H9 (cell line): ENCODE measurements around the gene SEBOX. TPM values are rescaled to one million over a fixed set of nuclear protein-coding genes. Genes with fewer than 3 reads are reported as not detected.

ENCODE experiments used
- DNase-seq: peaks from one replicate; pipeline ENCODE4 v3.0.0-alpha.2; 2017
- H2AFZ ChIP-seq: one replicate; pipeline ENCODE4 v1.6.1; 2013; ENCODE audit warnings: mild to moderate bottlenecking, low read length, control low read depth, moderate library complexity
- H2AK5ac ChIP-seq: 2 replicates; pipeline ENCODE4 v1.6.1; 2013; ENCODE audit warnings: low read length, control low read depth, mixed read lengths; ENCODE audit not compliant: insufficient read length
- H2BK120ac ChIP-seq: one replicate; pipeline ENCODE4 v1.6.1; 2013; ENCODE audit warnings: low read depth, mild to moderate bottlenecking, low read length, control low read depth, inconsistent platforms; ENCODE audit not compliant: poor library complexity, severe bottlenecking
- H2BK12ac ChIP-seq: 2 replicates; pipeline ENCODE4 v1.6.1; 2013; ENCODE audit warnings: low read length, control low read depth, mixed read lengths, low read depth; ENCODE audit not compliant: insufficient read length
- H2BK15ac ChIP-seq: 2 replicates; pipeline ENCODE4 v1.6.1; 2013; ENCODE audit warnings: low read depth, low read length, control low read depth
- H2BK20ac ChIP-seq: one replicate; pipeline ENCODE4 v1.6.1; 2013; ENCODE audit warnings: low read depth, mild to moderate bottlenecking, low read length, control low read depth, inconsistent platforms; ENCODE audit not compliant: poor library complexity, severe bottlenecking
- H2BK5ac ChIP-seq: 2 replicates; pipeline ENCODE4 v1.6.1; 2013; ENCODE audit warnings: low read length, control low read depth, mixed read lengths; ENCODE audit not compliant: insufficient read length
- H3K14ac ChIP-seq: 2 replicates; pipeline ENCODE4 v1.6.1; 2013; ENCODE audit warnings: low read length, control low read depth; ENCODE audit not compliant: insufficient read depth
- H3K18ac ChIP-seq: 2 replicates; pipeline ENCODE4 v1.6.1; 2013; ENCODE audit warnings: low read depth, mild to moderate bottlenecking, mixed read lengths, low read length, control low read depth; ENCODE audit not compliant: insufficient read length
- H3K23ac ChIP-seq: 2 replicates; pipeline ENCODE4 v1.6.1; 2013; ENCODE audit warnings: low read length, control low read depth, mixed read lengths, low read depth; ENCODE audit not compliant: insufficient read length
- H3K23me2 ChIP-seq: 2 replicates; pipeline ENCODE4 v1.6.1; 2013; ENCODE audit warnings: low read depth, mild to moderate bottlenecking, mixed read lengths, low read length, control low read depth; ENCODE audit not compliant: insufficient read length, poor library complexity, severe bottlenecking
- H3K27ac ChIP-seq: 2 replicates; pipeline ENCODE4 v1.5.1; 2013; ENCODE audit warnings: low read length, control low read depth, mixed read lengths, low read depth; ENCODE audit not compliant: insufficient read length
- H3K27me3 ChIP-seq: 2 replicates; pipeline ENCODE4 v1.6.1; 2013; ENCODE audit warnings: low read length, control low read depth, inconsistent platforms; ENCODE audit not compliant: insufficient read depth
- H3K4ac ChIP-seq: 2 replicates; pipeline ENCODE4 v1.6.1; 2013; ENCODE audit warnings: low read depth, mild to moderate bottlenecking, control low read depth, inconsistent platforms, low read length, moderate library complexity
- H3K4me1 ChIP-seq: 2 replicates; pipeline ENCODE4 v1.6.1; 2013; ENCODE audit warnings: low read length, control low read depth, inconsistent platforms; ENCODE audit not compliant: insufficient read depth
- H3K4me2 ChIP-seq: 2 replicates; pipeline ENCODE4 v1.6.1; 2013; ENCODE audit warnings: low read length, control low read depth, mixed read lengths; ENCODE audit not compliant: insufficient read length, insufficient read depth
- H3K56ac ChIP-seq: 2 replicates; pipeline ENCODE4 v1.6.1; 2013; ENCODE audit warnings: low read depth, mild to moderate bottlenecking, mixed read lengths, low read length, control low read depth; ENCODE audit not compliant: insufficient read length
- H3K79me1 ChIP-seq: 2 replicates; pipeline ENCODE4 v1.6.1; 2013; ENCODE audit warnings: low read depth, mild to moderate bottlenecking, moderate library complexity, low read length, control low read depth, inconsistent platforms; ENCODE audit not compliant: insufficient read depth, poor library complexity, severe bottlenecking
- H3K79me2 ChIP-seq: 2 replicates; pipeline ENCODE4 v1.6.1; 2013; ENCODE audit warnings: low read length, control low read depth, inconsistent platforms; ENCODE audit not compliant: insufficient read depth
- H3K9ac ChIP-seq: 2 replicates; pipeline ENCODE4 v1.6.1; 2013; ENCODE audit warnings: low read length, control low read depth, mixed read lengths; ENCODE audit not compliant: insufficient read length; ENCODE audit errors: extremely low read depth
- H3K9me3 ChIP-seq: one replicate; pipeline ENCODE4 v1.6.1; 2013; ENCODE audit warnings: low read depth, low read length, inconsistent platforms; ENCODE audit not compliant: control insufficient read depth
- H3T11ph ChIP-seq: one replicate; pipeline ENCODE4 v1.6.1; 2013; ENCODE audit warnings: mild to moderate bottlenecking, low read length, control low read depth, inconsistent platforms
- H4K20me1 ChIP-seq: one replicate; pipeline ENCODE4 v1.6.1; 2013; ENCODE audit not compliant: control insufficient read depth, insufficient read length, insufficient read depth
- H4K5ac ChIP-seq: 2 replicates; pipeline ENCODE4 v1.6.1; 2013; ENCODE audit warnings: low read depth, mild to moderate bottlenecking, mixed read lengths, low read length, control low read depth; ENCODE audit not compliant: insufficient read length
- H4K8ac ChIP-seq: replicated peaks from 2 replicates; pipeline ENCODE4 v1.6.1; 2013; ENCODE audit warnings: low read length, control low read depth, mixed read lengths, low read depth; ENCODE audit not compliant: insufficient read length
- H4K91ac ChIP-seq: 2 replicates; pipeline ENCODE4 v1.6.1; 2013; ENCODE audit warnings: low read depth, mild to moderate bottlenecking, moderate library complexity, mixed read lengths, low read length, control low read depth; ENCODE audit not compliant: insufficient read length
- H3K27ac Mint-ChIP-seq, 3 experiments: 2 replicates in 2 of 3; 3 replicates in 1 of 3; pipeline ENCODE4 v1.8.0; 2020 to 2021; ENCODE audit warnings: mixed read lengths in 3 of 3, mild to moderate bottlenecking in 1 of 3, moderate library complexity in 1 of 3
- H3K27me3 Mint-ChIP-seq: 2 replicates; pipeline ENCODE4 v1.8.0; 2021; ENCODE audit warnings: low read depth, mild to moderate bottlenecking, moderate library complexity, mixed read lengths
- H3K36me3 Mint-ChIP-seq, 3 experiments: 2 replicates in 2 of 3; 3 replicates in 1 of 3; pipeline ENCODE4 v1.8.0; 2020 to 2021; ENCODE audit warnings: low read depth in 3 of 3, mixed read lengths in 3 of 3; ENCODE audit not compliant: insufficient read depth in 1 of 3
- H3K4me1 Mint-ChIP-seq, 2 experiments: 2 replicates each; pipeline ENCODE4 v1.8.0; 2020; ENCODE audit warnings: mixed read lengths in 2 of 2
- H3K4me3 Mint-ChIP-seq, 2 experiments: 2 replicates in 1 of 2; 3 replicates in 1 of 2; pipeline ENCODE4 v1.8.0; 2020 to 2021; ENCODE audit warnings: mild to moderate bottlenecking in 2 of 2, mixed read lengths in 2 of 2, moderate library complexity in 1 of 2
- H3K9me3 Mint-ChIP-seq, 2 experiments: 2 replicates in 1 of 2; 3 replicates in 1 of 2; pipeline ENCODE4 v1.8.0; 2020; ENCODE audit warnings: mild to moderate bottlenecking in 2 of 2, mixed read lengths in 2 of 2, moderate library complexity in 1 of 2
- WGBS: extraction: QIAGEN DNeasy Blood & Tissue Kit; methylation state at CpG from one replicate; pipeline ENCODE4 v1.1.7; 2013; ENCODE audit warnings: missing lambda C conversion rate, low lambda C conversion rate, mixed read lengths; ENCODE audit not compliant: insufficient read length; ENCODE audit errors: extremely low coverage; 5-methylcytosine and 5-hydroxymethylcytosine counted together
- total RNA-seq: library from RNA; stranded (reverse); gene quantifications from 2 replicates; pipeline ENCODE4 v1.2.1, GENCODE V29; 2021
- TF ChIP-seq, protein P1 (sequence below): fragments of 200-600 bp; sonication (generic); conservative IDR thresholded peaks from 3 replicates; pipeline ENCODE4 v1.8.0; 2021; ENCODE audit warnings: antibody characterized with exemption, mild to moderate bottlenecking

Gene SEBOX
- total RNA-seq, 1 experiment from 2014 or later = not detected

DNA sequence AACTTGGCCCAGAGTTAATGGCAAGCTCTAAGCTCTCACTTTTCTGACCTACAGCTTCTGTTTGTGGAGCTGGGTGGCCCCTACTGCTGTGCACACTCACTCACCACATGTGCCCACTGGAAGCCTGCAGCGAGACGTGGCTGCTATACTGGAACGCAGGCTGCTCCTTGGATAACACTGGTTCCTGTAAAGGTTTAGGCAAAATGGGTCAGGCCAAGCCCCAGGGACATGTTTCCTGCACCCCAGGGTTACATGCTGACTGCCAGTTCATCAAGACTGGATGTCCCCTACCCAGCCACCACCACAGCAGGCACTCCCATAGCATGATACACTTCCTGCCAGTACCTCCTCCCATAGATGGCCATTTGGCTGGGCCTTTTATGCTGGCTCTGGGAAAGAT, 16.0 kb downstream of the SEBOX start:
- Histone ChIP-seq H2BK12ac (no peak overlapping the region), H2BK20ac (no peak overlapping the region), H4K91ac (no peak overlapping the region), H3K4me2 (no peak overlapping the region), H4K5ac (no peak overlapping the region), H3K9ac (no peak overlapping the region), H3K23me2 (no peaks in the 10 kb centered on the region), H2AFZ (no peak overlapping the region), H2BK5ac (no peak overlapping the region), H2BK15ac (no peak overlapping the region), H3K9me3 (no peaks in the 10 kb centered on the region), H3K79me1 (no peaks in the 10 kb centered on the region), H3K4me1 (no peaks in the 10 kb centered on the region), H3K79me2 (no peaks in the 10 kb centered on the region), H3K14ac (no peak overlapping the region), H3K23ac (no peak overlapping the region), H4K20me1 (no peaks in the 10 kb centered on the region), H2BK120ac (no peak overlapping the region), H3K56ac (no peak overlapping the region), H3K27ac (no peak overlapping the region), H3K27me3 (no peaks in the 10 kb centered on the region), H3K18ac (no peak overlapping the region), H3T11ph (no peak overlapping the region), H2AK5ac (no peak overlapping the region), H3K4ac (no peak overlapping the region), H4K8ac (no peak overlapping the region)
- Mint-ChIP-seq H3K4me3 (no peak overlapping the region), H3K36me3 (peaks cover 27 to 91% (median 71%) of the 10 kb centered on the region in 3 experiments; a peak in 6 of 7 replicates), H3K27me3 (no peaks in the 10 kb centered on the region), H3K4me1 (peaks cover 16 to 17% of the 10 kb centered on the region in 2 experiments), H3K9me3 (no peaks in the 10 kb centered on the region), H3K27ac (no peak overlapping the region; a peak in 1 of 7 replicates)
- TF ChIP-seq, protein P1, sequence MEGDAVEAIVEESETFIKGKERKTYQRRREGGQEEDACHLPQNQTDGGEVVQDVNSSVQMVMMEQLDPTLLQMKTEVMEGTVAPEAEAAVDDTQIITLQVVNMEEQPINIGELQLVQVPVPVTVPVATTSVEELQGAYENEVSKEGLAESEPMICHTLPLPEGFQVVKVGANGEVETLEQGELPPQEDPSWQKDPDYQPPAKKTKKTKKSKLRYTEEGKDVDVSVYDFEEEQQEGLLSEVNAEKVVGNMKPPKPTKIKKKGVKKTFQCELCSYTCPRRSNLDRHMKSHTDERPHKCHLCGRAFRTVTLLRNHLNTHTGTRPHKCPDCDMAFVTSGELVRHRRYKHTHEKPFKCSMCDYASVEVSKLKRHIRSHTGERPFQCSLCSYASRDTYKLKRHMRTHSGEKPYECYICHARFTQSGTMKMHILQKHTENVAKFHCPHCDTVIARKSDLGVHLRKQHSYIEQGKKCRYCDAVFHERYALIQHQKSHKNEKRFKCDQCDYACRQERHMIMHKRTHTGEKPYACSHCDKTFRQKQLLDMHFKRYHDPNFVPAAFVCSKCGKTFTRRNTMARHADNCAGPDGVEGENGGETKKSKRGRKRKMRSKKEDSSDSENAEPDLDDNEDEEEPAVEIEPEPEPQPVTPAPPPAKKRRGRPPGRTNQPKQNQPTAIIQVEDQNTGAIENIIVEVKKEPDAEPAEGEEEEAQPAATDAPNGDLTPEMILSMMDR = no peak
- WGBS = no CpG with 5 or more reads among the region's 3 CpGs
- no peak for DNase-seq
